Psoas muscle (tissue), 8 donors: Measurements from ENCODE around the gene INSL6. TPM values are rescaled to one million over a fixed set of nuclear protein-coding genes. Genes with fewer than 3 reads are reported as not detected.
"Not testable (repeated sequence)": the region's sequence is repeated elsewhere in the genome, so short reads cannot be mapped to it uniquely, and the experiment has no call there.

Source experiments
- ATAC-seq, 4 donors: fragments of 200-7000 bp; cut with Tn5 transposase; one replicate each; pipeline ENCODE4 v1.9.1; 2020; ENCODE audit warnings: moderate library complexity in 3 of 4, mild to moderate bottlenecking in 2 of 4
- DNase-seq, 2 donors: peaks; one replicate each; pipeline ENCODE4 v3.0.0-alpha.2; 2020
- H3K27ac ChIP-seq: fragments of 200-600 bp; one replicate; pipeline ENCODE4 v1.8.0; 2022
- H3K27me3 ChIP-seq, 3 donors: fragments of 200-600 bp in 1 of 3; one replicate each; pipeline versions ENCODE4 v1.6.1 to v1.8.0; 2013 to 2022; ENCODE audit warnings: low read length in 2 of 3, mild to moderate bottlenecking in 2 of 3, moderate library complexity in 1 of 3; ENCODE audit not compliant: insufficient read depth in 3 of 3
- H3K36me3 ChIP-seq, 2 donors: fragments of 200-600 bp in 1 of 2; one replicate each; pipeline versions ENCODE4 v1.6.1 to v1.8.0; 2013 to 2022; ENCODE audit warnings: low read depth in 1 of 2, mild to moderate bottlenecking in 1 of 2, moderate library complexity in 1 of 2; ENCODE audit not compliant: insufficient read depth in 1 of 2
- H3K4me1 ChIP-seq: fragments of 200-600 bp; one replicate; pipeline ENCODE4 v1.8.0; 2022
- H3K4me3 ChIP-seq: fragments of 200-600 bp; one replicate; pipeline ENCODE4 v1.8.0; 2022; ENCODE audit warnings: mild to moderate bottlenecking
- H3K9me3 ChIP-seq: fragments of 200-600 bp; one replicate; pipeline ENCODE4 v1.8.0; 2022
- WGBS, 3 donors: extraction: QIAGEN DNeasy Blood & Tissue Kit; methylation state at CpG; one replicate each; pipeline versions ENCODE4 v1.1.6 to v1.1.7; 2013; 5-methylcytosine and 5-hydroxymethylcytosine counted together
- intact Hi-C, 2 donors: fragments of 100-400 bp; cut with DNase I; formaldehyde crosslinking; loops; one replicate each; pipeline versions ENCODE4 v1.11.0 to v1.14.2; 2022
- polyA plus RNA-seq, 3 donors: library from polyadenylated mRNA; stranded (reverse); fragments of 200-250 nt; gene quantifications; one replicate each; pipeline ENCODE4 v1.2.3, GENCODE V29; 2013
- total RNA-seq, 4 donors: library from RNA; stranded (reverse); fragmentation: NEBNext Ultra II Directional in 2 of 4; extraction: Animal tissue kit (Norgen Biotek cat#: 25700) in 2 of 4; gene quantifications; one replicate each; pipeline versions ENCODE4 v1.2.1 to v1.2.4, GENCODE V29; 2021 to 2023
- TF ChIP-seq, protein P1 (sequence below): fragments of 200-600 bp; IDR thresholded peaks from one replicate; pipeline ENCODE4 v1.8.0; 2022; ENCODE audit warnings: antibody characterized with exemption
- donor health status: healthy with polysubstance abuse.
- donor health status: DM: no; HTN: no; CAD: no; lungs with moderate emphysema.
- donor health status: Bipolar disorder and iron deficiency.
- donor health status: healthy.
- donor health status: DM: yes; HTN: yes; CAD: no.
- donor health status: DM: no; HTN: no; CAD: no.
- donor health status: DM: no; HTN: no; CAD: no.
- donor health status: DM: yes; HTN: yes; CAD: no.

Gene INSL6
- total and polyA plus RNA-seq, 7 donors: not detected

DNA sequence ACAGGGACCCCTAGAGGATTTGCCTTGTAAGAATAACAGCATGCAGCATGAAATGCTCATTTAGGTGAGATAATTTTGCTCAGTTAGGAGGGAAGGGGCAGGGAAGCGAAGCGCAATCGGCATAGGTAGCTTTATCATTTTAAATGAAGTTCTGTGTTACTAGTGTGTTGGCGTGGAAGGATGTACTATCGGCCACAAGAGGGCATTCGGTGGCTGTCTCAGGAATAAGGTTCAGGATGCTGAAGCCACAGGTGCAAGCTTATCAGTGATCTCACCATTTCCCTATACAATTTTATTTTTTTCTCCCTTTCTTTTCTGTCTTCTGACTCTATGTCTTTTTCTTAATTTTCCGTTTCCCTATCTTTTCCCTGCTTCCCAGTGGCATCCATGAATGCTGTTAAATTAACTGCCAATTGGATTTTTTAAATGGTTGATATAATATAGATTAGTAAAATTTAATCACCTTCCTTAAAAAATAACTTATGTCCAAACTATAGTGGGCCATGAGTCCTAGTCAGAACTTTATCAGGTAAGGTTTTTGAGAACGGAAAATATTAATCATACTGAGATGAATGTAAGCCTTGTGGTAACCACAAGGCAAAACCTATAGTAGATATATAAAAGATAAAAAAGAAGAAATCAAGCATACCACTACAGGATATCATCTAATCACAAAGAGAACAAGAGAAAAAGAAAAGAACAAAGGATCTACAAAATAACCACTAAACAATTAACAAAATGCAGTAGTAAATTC, 1.2 kb upstream of the INSL6 start:
- TF ChIP-seq, protein P1, sequence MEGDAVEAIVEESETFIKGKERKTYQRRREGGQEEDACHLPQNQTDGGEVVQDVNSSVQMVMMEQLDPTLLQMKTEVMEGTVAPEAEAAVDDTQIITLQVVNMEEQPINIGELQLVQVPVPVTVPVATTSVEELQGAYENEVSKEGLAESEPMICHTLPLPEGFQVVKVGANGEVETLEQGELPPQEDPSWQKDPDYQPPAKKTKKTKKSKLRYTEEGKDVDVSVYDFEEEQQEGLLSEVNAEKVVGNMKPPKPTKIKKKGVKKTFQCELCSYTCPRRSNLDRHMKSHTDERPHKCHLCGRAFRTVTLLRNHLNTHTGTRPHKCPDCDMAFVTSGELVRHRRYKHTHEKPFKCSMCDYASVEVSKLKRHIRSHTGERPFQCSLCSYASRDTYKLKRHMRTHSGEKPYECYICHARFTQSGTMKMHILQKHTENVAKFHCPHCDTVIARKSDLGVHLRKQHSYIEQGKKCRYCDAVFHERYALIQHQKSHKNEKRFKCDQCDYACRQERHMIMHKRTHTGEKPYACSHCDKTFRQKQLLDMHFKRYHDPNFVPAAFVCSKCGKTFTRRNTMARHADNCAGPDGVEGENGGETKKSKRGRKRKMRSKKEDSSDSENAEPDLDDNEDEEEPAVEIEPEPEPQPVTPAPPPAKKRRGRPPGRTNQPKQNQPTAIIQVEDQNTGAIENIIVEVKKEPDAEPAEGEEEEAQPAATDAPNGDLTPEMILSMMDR: peak; percentile 70
- DNase-seq: no peak

DNA sequence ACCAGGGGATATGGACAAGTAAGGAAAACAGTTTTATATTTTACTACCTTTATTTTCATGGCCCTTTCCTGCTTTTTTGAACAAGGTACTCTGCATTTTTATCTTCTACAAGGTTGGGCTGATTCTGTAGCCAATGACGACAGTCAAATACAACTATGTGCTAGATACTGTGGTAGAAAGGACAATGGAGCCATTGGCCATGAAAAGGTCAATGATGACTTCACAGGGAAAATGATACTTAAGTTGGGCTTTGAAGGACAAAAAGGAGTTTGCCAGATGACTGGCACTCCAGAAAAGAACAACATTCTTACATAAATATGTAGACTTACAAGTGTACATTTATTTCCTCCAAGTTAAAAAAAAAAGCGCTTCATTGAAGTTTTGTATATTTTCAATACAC, 663 bp downstream of the INSL6 start:
- H3K27ac ChIP-seq: no peak overlapping the region
- H3K4me3 ChIP-seq: no peak overlapping the region
- TF ChIP-seq, protein P1: no peak
- intact Hi-C loops: loop anchor here (5.0 kb wide), 3 partner anchors 403 to 418 kb away; no protein-coding TSS in a partner anchor
- 94 to 97% (median 95%) methylated on average over 2 of the region's 2 CpGs for WGBS, 3 donors
- no peaks in the 10 kb centered on the region for H3K9me3 ChIP-seq
- no peaks in the 10 kb centered on the region for H3K36me3 ChIP-seq
- no peaks in the 10 kb centered on the region for H3K4me1 ChIP-seq
- ATAC-seq (no peak), DNase-seq (no peak)
- H3K27me3 ChIP-seq: peaks cover 0 to 3% (median 0%) of the 10 kb centered on the region in 3 donors

More for the DNA sequence above, 1.2 kb upstream of the INSL6 start:
- Histone ChIP-seq H3K4me1 (no peaks in the 10 kb centered on the region), H3K9me3 (no peaks in the 10 kb centered on the region), H3K27ac (no peak overlapping the region), H3K27me3 (peaks cover 0 to 3% (median 0%) of the 10 kb centered on the region in 3 donors), H3K4me3 (no peak overlapping the region), H3K36me3 (no peaks in the 10 kb centered on the region)
- peak in 3 of 4 donors; percentile 53 to 77 (median 62) for ATAC-seq
- intact Hi-C loops: loop anchor here (5.0 kb wide), 3 partner anchors 401 to 416 kb away; no protein-coding TSS in a partner anchor
- WGBS, 3 donors: 34 to 36% (median 36%) methylated on average over 8 of the region's 8 CpGs

DNA sequence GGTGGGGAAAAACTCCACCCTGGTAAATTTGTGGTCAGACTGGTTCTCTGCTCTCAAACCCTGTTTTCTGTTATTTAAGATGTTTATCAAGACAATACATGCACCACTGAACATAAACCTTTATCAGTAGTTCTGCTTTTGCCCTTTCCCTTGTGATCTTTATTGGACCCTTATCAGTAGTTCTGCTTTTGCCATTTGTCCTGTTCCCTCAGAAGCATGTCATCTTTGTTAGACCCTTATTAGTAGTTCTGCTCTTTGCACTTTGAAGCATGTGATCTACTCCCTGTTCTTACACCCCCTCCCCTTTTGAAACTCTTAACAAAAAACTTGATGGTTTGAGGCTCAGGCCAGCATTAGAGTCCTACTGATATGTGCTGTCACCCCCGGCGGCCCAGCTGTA, 4.8 kb downstream of the INSL6 start:
- H3K36me3 ChIP-seq, DNase-seq, intact Hi-C loops, H3K4me3 ChIP-seq, ATAC-seq, H3K27me3 ChIP-seq, H3K9me3 ChIP-seq, H3K4me1 ChIP-seq, H3K27ac ChIP-seq: not testable (repeated sequence)
- 84 to 97% (median 89%) methylated on average over 2 of the region's 2 CpGs for WGBS, 3 donors

DNA sequence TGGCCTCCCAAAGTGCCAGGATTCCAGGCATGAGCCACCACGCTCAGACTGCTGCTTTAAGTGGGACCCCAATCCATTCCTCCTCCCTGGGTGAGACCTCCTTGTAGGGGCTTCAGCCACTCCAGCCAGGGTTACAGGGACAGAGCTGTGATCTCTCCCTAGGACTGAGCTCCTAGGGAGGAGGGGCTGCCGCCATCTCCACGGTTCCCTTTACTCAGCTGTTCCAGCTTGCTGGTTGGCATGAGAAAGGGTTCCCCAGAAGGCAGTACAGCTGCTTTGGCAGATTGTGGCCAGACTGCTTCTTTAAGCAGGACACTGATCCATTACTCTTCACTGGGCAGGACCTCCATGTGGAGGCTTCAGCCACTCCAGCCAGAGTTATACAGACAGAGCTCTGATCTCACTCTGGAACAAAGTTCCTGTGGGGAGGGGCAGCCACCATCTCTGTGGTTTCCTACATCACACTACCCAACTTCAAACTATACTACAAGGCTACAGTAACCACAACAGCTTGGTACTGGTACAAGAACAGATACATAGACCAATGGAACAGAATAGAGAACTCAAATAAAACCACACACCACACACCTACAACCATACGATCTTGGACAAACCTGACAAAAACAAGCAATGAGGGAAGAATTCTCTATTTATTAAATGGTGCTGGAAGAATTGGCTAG, 7.2 kb downstream of the INSL6 start:
- no peaks in the 10 kb centered on the region for H3K4me1 ChIP-seq
- TF ChIP-seq, protein P1: no peak
- H3K36me3 ChIP-seq: no peaks in the 10 kb centered on the region
- H3K27me3 ChIP-seq: no peaks in the 10 kb centered on the region
- no peaks in the 10 kb centered on the region for H3K9me3 ChIP-seq
- intact Hi-C loops: no loop called here
- WGBS, 3 donors: 67 to 76% (median 70%) methylated on average over 4 of the region's 4 CpGs
- no peak overlapping the region for H3K27ac ChIP-seq
- H3K4me3 ChIP-seq: no peak overlapping the region
- no peak for ATAC-seq
- no peak for DNase-seq

DNA sequence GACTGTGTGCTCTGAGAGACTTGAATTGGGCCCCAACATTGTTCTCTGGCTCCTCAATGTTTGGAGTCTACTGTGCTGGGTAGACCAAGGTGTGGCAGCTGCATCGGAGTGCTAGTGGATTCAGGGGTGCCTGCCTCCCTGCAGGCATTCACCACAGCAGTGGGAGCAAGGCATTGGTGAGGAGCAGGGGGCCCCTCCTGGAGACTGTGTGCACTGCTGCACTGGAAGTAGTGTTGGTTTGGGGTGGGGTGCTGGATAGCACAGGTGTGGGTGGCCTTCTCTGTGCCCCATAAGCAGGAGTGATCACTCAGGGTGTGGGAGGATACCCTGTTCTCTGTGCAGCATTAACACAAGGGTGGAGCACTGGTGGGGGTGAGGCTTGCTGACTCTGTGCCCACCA, 39.2 kb downstream of the INSL6 start:
- Histone ChIP-seq H3K4me1 (no peaks in the 10 kb centered on the region), H3K27ac (no peak overlapping the region), H3K9me3 (no peaks in the 10 kb centered on the region), H3K4me3 (no peak overlapping the region), H3K27me3 (no peaks in the 10 kb centered on the region), H3K36me3 (peaks cover 0 to 54% of the 10 kb centered on the region in 2 donors)
- DNase-seq (no peak), ATAC-seq (no peak)
- WGBS, 3 donors: 89 to 95% (median 95%) methylated on average over 1 of the region's 1 CpG
- intact Hi-C loops: no loop called here
- TF ChIP-seq, protein P1: no peak
